Liver (tissue), 9 donors: ENCODE results near the gene OR10G3. TPM values are rescaled to one million over a fixed set of nuclear protein-coding genes. Genes with fewer than 3 reads are reported as not detected.
"Not testable (repeated sequence)": the region's sequence is repeated elsewhere in the genome, so short reads cannot be mapped to it uniquely, and the experiment has no call there.

Experiments used
- DNase-seq: peaks from one replicate; pipeline ENCODE4 v3.0.0-alpha.2; 2017; ENCODE audit warnings: low spot score
- H3K27ac ChIP-seq, 2 donors: one replicate each; pipeline ENCODE4 v1.7.0; 2013; ENCODE audit warnings: inconsistent platforms in 2 of 2, low read length in 2 of 2, control low read depth in 1 of 2, low read depth in 1 of 2, mild to moderate bottlenecking in 1 of 2
- H3K27me3 ChIP-seq, 4 donors: one replicate each; pipeline versions ENCODE4 v1.6.1 to v1.7.0; 2013; ENCODE audit warnings: low read length in 3 of 4, inconsistent platforms in 1 of 4, mild to moderate bottlenecking in 1 of 4, moderate library complexity in 1 of 4; ENCODE audit not compliant: control insufficient read depth in 4 of 4, insufficient read depth in 4 of 4
- H3K36me3 ChIP-seq, 4 donors: one replicate each; pipeline versions ENCODE4 v1.6.1 to v1.7.0; 2013; ENCODE audit warnings: low read length in 3 of 4, mild to moderate bottlenecking in 3 of 4, low read depth in 1 of 4, moderate library complexity in 1 of 4; ENCODE audit not compliant: control insufficient read depth in 4 of 4, insufficient read depth in 3 of 4
- H3K4me1 ChIP-seq, 4 donors: one replicate each; pipeline versions ENCODE4 v1.6.1 to v1.7.0; 2013; ENCODE audit warnings: low read length in 3 of 4, mild to moderate bottlenecking in 3 of 4, moderate library complexity in 1 of 4; ENCODE audit not compliant: control insufficient read depth in 4 of 4, insufficient read depth in 4 of 4
- H3K4me3 ChIP-seq, 3 donors: one replicate each; pipeline versions ENCODE4 v1.6.1 to v1.7.0; 2013; ENCODE audit warnings: low read length in 3 of 3, control low read depth in 1 of 3, low read depth in 1 of 3, mild to moderate bottlenecking in 1 of 3
- H3K9ac ChIP-seq, 2 donors: one replicate each; pipeline ENCODE4 v1.7.0; 2013; ENCODE audit warnings: low read length in 2 of 2, mild to moderate bottlenecking in 2 of 2, moderate library complexity in 2 of 2, control low read depth in 1 of 2, low read depth in 1 of 2
- H3K9me3 ChIP-seq, 4 donors: one replicate each; pipeline versions ENCODE4 v1.6.1 to v1.7.0; 2013; ENCODE audit warnings: low read length in 3 of 4; ENCODE audit not compliant: control insufficient read depth in 4 of 4
- EGR1 ChIP-seq, 2 donors: IDR thresholded peaks; 2 replicates each; pipeline ENCODE4 v1.6.1; 2016 to 2018; ENCODE audit warnings: antibody characterized with exemption in 2 of 2, low read depth in 2 of 2
- FOXA1 ChIP-seq: IDR thresholded peaks from 2 replicates; pipeline ENCODE4 v1.6.1; 2016; ENCODE audit warnings: antibody characterized with exemption
- GABPA ChIP-seq, 2 donors: IDR thresholded peaks in 1 of 2; conservative IDR thresholded peaks in 1 of 2; 2 replicates each; pipeline ENCODE4 v1.6.1; 2016; ENCODE audit warnings: antibody characterized with exemption in 2 of 2, mild to moderate bottlenecking in 1 of 2, moderate library complexity in 1 of 2
- HNF4A ChIP-seq, 2 donors: conservative IDR thresholded peaks; 2 replicates each; pipeline ENCODE4 v1.6.1; 2016; ENCODE audit warnings: antibody characterized with exemption in 2 of 2, mild to moderate bottlenecking in 2 of 2
- HNF4G ChIP-seq: IDR thresholded peaks from 2 replicates; pipeline ENCODE4 v1.6.1; 2016; ENCODE audit warnings: antibody characterized with exemption
- JUND ChIP-seq, 2 donors: IDR thresholded peaks; 2 replicates each; pipeline ENCODE4 v1.6.1; 2016; ENCODE audit warnings: antibody characterized with exemption in 2 of 2
- MAX ChIP-seq: IDR thresholded peaks from 2 replicates; pipeline ENCODE4 v1.6.1; 2016; ENCODE audit warnings: antibody characterized with exemption
- NR2F2 ChIP-seq: IDR thresholded peaks from 2 replicates; pipeline ENCODE4 v1.6.1; 2016; ENCODE audit warnings: antibody characterized with exemption
- RAD21 ChIP-seq, 2 donors: IDR thresholded peaks; 2 replicates each; pipeline ENCODE4 v1.6.1; 2016; ENCODE audit warnings: antibody characterized with exemption in 2 of 2, mild to moderate bottlenecking in 2 of 2
- RXRA ChIP-seq, 2 donors: IDR thresholded peaks; 2 replicates each; pipeline ENCODE4 v1.6.1; 2017 to 2018; ENCODE audit warnings: antibody characterized with exemption in 2 of 2, mild to moderate bottlenecking in 1 of 2
- SP1 ChIP-seq: IDR thresholded peaks from 2 replicates; pipeline ENCODE4 v1.6.1; 2018; ENCODE audit warnings: antibody characterized with exemption, mild to moderate bottlenecking
- TAF1 ChIP-seq: conservative IDR thresholded peaks from 2 replicates; pipeline ENCODE4 v1.6.1; 2016; ENCODE audit warnings: antibody characterized with exemption, mild to moderate bottlenecking
- YY1 ChIP-seq: IDR thresholded peaks from 2 replicates; pipeline ENCODE4 v1.6.1; 2016; ENCODE audit warnings: antibody characterized with exemption, mild to moderate bottlenecking
- WGBS: extraction: QIAGEN DNeasy Blood & Tissue Kit; methylation state at CpG from one replicate; pipeline ENCODE4 v1.1.7; 2013; 5-methylcytosine and 5-hydroxymethylcytosine counted together
- polyA plus RNA-seq, 2 donors: library from polyadenylated mRNA; stranded (reverse) in 1 of 2; unstranded in 1 of 2; fragments of 200-250 nt in 1 of 2; fragments of >200 nt in 1 of 2; fragmentation: Nextera tagmentation in 1 of 2; extraction: Ambion mirVana in 1 of 2; gene quantifications; one replicate each; pipeline versions ENCODE4 v1.2.1 to v1.2.3, GENCODE V29; 2013 to 2015
- total RNA-seq, 2 donors: library from RNA; depleted of rRNA; stranded (reverse); fragments of >200 nt; gene quantifications; one replicate each; pipeline ENCODE4 v1.2.3, GENCODE V29; 2014
- TF ChIP-seq, protein P1 (sequence below): IDR thresholded peaks from 2 replicates; pipeline ENCODE4 v1.6.1; 2016; ENCODE audit warnings: antibody characterized with exemption, mild to moderate bottlenecking
- TF ChIP-seq, protein P2 (sequence below): IDR thresholded peaks from 2 replicates; pipeline ENCODE4 v1.6.1; 2016; ENCODE audit warnings: antibody characterized with exemption
- TF ChIP-seq, protein P3 (sequence below): fragments of 150-350 bp; IDR thresholded peaks from 2 replicates; pipeline ENCODE4 v1.5.1; 2017; ENCODE audit warnings: improper control_type of control experiment, low read depth, low read length; ENCODE audit not compliant: missing input control
- donor health status: healthy.
- donor health status: healthy.
- donor health status: healthy.
- donor health status: healthy.
- donor health status: healthy.

OR10G3 gene
- total and polyA plus RNA-seq, 4 donors, result not detected

DNA sequence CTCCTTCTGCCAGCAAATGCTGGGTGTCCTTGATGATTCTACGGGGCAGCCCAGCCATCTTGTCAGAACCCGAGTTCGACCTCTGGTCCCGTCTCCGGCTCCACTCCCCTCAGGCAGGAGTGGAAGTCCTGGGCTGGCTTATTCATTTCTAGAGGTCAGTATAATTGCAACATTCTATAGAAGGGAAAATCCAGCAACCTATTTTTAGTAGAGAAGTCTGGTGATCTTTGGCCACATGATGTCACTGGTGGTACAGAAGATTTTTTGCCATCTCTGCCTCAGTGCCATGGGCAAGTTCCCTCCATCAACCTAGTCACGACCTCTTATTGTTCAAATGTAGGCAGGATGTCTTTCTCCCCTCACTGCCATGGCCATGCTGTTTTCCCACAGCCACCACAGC, 32.4 kb upstream of the OR10G3 start:
- Histone ChIP-seq H3K27ac (no peak overlapping the region), H3K36me3 (no peaks in the 10 kb centered on the region), H3K9me3 (no peaks in the 10 kb centered on the region), H3K4me1 (no peaks in the 10 kb centered on the region), H3K9ac (no peak overlapping the region), H3K27me3 (peaks cover 0 to 2% (median 0%) of the 10 kb centered on the region in 4 donors), H3K4me3 (no peak overlapping the region)
- no peak for DNase-seq
- TF ChIP-seq RXRA (IDR thresholded peaks at IDR 0.05) (no peak), RAD21 (IDR thresholded peaks at IDR 0.05) (no peak), EGR1 (IDR thresholded peaks at IDR 0.05; ENCODE audit: low read depth in 2 of 2) (no peak), TAF1 (no peak), HNF4A (conservative IDR thresholded peaks at IDR 0.05) (no peak), FOXA1 (no peak), NR2F2 (no peak), MAX (no peak), SP1 (no peak), GABPA (IDR thresholded peaks at IDR 0.05 in 1 of 2, conservative IDR thresholded peaks at IDR 0.05 in 1 of 2) (no peak), JUND (IDR thresholded peaks at IDR 0.05) (no peak), HNF4G (no peak), YY1 (no peak)
- TF ChIP-seq, protein P1, sequence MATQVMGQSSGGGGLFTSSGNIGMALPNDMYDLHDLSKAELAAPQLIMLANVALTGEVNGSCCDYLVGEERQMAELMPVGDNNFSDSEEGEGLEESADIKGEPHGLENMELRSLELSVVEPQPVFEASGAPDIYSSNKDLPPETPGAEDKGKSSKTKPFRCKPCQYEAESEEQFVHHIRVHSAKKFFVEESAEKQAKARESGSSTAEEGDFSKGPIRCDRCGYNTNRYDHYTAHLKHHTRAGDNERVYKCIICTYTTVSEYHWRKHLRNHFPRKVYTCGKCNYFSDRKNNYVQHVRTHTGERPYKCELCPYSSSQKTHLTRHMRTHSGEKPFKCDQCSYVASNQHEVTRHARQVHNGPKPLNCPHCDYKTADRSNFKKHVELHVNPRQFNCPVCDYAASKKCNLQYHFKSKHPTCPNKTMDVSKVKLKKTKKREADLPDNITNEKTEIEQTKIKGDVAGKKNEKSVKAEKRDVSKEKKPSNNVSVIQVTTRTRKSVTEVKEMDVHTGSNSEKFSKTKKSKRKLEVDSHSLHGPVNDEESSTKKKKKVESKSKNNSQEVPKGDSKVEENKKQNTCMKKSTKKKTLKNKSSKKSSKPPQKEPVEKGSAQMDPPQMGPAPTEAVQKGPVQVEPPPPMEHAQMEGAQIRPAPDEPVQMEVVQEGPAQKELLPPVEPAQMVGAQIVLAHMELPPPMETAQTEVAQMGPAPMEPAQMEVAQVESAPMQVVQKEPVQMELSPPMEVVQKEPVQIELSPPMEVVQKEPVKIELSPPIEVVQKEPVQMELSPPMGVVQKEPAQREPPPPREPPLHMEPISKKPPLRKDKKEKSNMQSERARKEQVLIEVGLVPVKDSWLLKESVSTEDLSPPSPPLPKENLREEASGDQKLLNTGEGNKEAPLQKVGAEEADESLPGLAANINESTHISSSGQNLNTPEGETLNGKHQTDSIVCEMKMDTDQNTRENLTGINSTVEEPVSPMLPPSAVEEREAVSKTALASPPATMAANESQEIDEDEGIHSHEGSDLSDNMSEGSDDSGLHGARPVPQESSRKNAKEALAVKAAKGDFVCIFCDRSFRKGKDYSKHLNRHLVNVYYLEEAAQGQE, result no peak
- TF ChIP-seq, protein P2, sequence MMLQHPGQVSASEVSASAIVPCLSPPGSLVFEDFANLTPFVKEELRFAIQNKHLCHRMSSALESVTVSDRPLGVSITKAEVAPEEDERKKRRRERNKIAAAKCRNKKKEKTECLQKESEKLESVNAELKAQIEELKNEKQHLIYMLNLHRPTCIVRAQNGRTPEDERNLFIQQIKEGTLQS, result no peak
- TF ChIP-seq, protein P3, sequence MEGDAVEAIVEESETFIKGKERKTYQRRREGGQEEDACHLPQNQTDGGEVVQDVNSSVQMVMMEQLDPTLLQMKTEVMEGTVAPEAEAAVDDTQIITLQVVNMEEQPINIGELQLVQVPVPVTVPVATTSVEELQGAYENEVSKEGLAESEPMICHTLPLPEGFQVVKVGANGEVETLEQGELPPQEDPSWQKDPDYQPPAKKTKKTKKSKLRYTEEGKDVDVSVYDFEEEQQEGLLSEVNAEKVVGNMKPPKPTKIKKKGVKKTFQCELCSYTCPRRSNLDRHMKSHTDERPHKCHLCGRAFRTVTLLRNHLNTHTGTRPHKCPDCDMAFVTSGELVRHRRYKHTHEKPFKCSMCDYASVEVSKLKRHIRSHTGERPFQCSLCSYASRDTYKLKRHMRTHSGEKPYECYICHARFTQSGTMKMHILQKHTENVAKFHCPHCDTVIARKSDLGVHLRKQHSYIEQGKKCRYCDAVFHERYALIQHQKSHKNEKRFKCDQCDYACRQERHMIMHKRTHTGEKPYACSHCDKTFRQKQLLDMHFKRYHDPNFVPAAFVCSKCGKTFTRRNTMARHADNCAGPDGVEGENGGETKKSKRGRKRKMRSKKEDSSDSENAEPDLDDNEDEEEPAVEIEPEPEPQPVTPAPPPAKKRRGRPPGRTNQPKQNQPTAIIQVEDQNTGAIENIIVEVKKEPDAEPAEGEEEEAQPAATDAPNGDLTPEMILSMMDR, result no peak
- 58% methylated on average over 6 of the region's 6 CpGs for WGBS

GRCh38 chr14:21602181-21602580, 22.3 kb upstream of the OR10G3 start:
- not testable (repeated sequence) for H3K9ac ChIP-seq, H3K4me1 ChIP-seq, H3K9me3 ChIP-seq, H3K27ac ChIP-seq, H3K36me3 ChIP-seq, H3K4me3 ChIP-seq, DNase-seq, H3K27me3 ChIP-seq
- WGBS, result 85% methylated on average over 8 of the region's 8 CpGs
